Fibroblast of pulmonary artery (primary cell): ENCODE measurements around the gene BCL7A.
A peak's percentile ranks its signal among the peaks of the same experiment; 100 is the strongest.

Experiments used
- DNase-seq: peaks from one replicate; pipeline ENCODE4 v3.0.0-alpha.2; 2010; ENCODE audit warnings: low read depth
- H3K4me3 ChIP-seq: replicated peaks from 2 replicates; pipeline ENCODE4 v1.5.1; 2011; ENCODE audit warnings: low read depth, mild to moderate bottlenecking, control low read depth, low read length, moderate library complexity
- CTCF ChIP-seq: IDR thresholded peaks from 2 replicates; pipeline ENCODE4 v1.5.1; 2011; ENCODE audit warnings: mild to moderate bottlenecking, control low read depth, low read length, inconsistent platforms; ENCODE audit errors: missing control alignments

Gene BCL7A

GRCh38 chr12:122072031-122072970, 50.6 kb downstream of the BCL7A start:
- DNase-seq, result peak; percentile 95
- H3K4me3 ChIP-seq, result no peak overlapping the region
- TF ChIP-seq CTCF, result no peak

DNA sequence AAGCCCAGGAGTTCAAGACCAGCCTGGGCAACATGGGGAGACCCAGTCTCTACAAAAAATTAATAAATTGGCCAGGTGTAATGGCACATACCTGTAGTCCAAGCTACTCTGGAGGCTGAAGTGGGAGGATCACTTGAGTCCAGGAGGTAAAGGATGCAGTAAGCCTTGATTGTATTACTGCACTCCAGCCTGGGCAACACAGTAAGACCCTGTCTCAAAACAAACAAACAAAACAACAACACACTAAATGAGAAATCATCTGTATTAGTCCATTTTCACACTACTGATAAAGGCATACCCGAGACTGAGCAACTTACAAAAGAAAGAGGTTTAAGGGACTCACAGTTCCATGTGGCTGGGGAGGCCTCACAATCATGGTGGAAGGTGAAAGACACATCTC, 52.1 kb downstream of the BCL7A start:
- H3K4me3 ChIP-seq, result no peak overlapping the region
- TF ChIP-seq CTCF, result no peak
- no peak for DNase-seq

GRCh38 chr12:122076743-122077495, 55.2 kb downstream of the BCL7A start:
- TF ChIP-seq CTCF, result no peak
- DNase-seq, result no peak

GRCh38 chr12:122078141-122079032, 56.7 kb downstream of the BCL7A start, which contains the start of gene MLXIP:
Gene MLXIP (plus strand): TSS chr12:122078756. CDS start chr12:122078854, 98 bp downstream.
- DNase-seq, result peak; percentile 93
- TF ChIP-seq CTCF, result no peak

More at GRCh38 chr12:122076743-122077495, 55.2 kb downstream of the BCL7A start:
- H3K4me3 ChIP-seq, result no peak overlapping the region

DNA sequence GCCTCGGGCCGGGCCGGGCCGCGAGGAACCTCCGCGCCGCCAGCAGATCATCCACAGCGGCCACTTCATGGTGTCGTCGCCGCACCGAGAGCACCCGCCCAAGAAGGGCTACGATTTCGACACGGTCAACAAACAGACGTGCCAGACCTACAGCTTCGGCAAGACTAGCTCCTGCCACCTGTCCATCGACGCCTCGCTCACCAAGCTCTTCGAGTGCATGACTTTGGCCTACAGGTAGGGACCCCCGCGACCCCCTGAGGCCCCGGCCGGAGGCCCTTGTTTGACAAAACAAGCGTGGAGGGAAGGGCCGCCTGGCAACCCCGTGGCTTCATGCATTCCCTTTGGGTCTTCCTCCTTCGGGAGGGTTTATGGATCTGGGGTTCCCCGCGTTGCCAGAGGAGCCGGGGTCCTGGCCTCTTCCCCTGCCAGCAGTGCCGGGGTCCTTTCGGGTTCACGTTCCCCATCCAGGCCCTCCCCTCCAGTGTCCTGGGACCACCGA, 57.4 kb downstream of the BCL7A start:
- no peak for TF ChIP-seq CTCF
- H3K4me3 ChIP-seq, result peak overlapping the region; percentile 96
- no peak for DNase-seq

More at GRCh38 chr12:122078141-122079032, 56.7 kb downstream of the BCL7A start, which contains the start of gene MLXIP:
- H3K4me3 ChIP-seq, result peak within 1 kb of the TSS; percentile 96

- no peak for TF ChIP-seq CTCF
- no peak for DNase-seq
- H3K4me3 ChIP-seq, result peak overlapping the region; percentile 96
Measured at GRCh38 chr12:122079532-122080081, 57.9 kb downstream of the BCL7A start.
